WTC11 (cell line): Measurements from ENCODE around the gene MT1M. TPM values are rescaled to one million over a fixed set of nuclear protein-coding genes. Genes with fewer than 3 reads are reported as not detected.

ENCODE experiments used
- ATAC-seq: fragments of 200-7000 bp; cut with Tn5 transposase; 2 replicates; pipeline ENCODE4 v1.10.0; 2021; ENCODE audit warnings: mild to moderate bottlenecking, moderate library complexity
- CTCF ChIA-PET: fragments of 300-600 bp; sonication (Branson Sonifier 250); formaldehyde crosslinking; loops from one replicate; lab custom pipeline; 2021; ENCODE audit warnings: antibody characterized with exemption; lab: Charles Lee
- POLR2A ChIA-PET: fragments of 350-600 bp; sonication (Branson Sonifier 250); formaldehyde crosslinking; loops from one replicate; lab custom pipeline; 2021; ENCODE audit warnings: antibody characterized with exemption; lab: Charles Lee
- DNase-seq: peaks from one replicate; pipeline ENCODE4 v3.0.0; 2021; ENCODE audit warnings: low spot score
- H3K27ac Mint-ChIP-seq: 2 replicates; pipeline ENCODE4 v1.8.0; 2021; ENCODE audit warnings: mixed read lengths
- H3K27me3 Mint-ChIP-seq: 2 replicates; pipeline ENCODE4 v1.8.0; 2021; ENCODE audit warnings: low read depth, mild to moderate bottlenecking, moderate library complexity, mixed read lengths
- H3K36me3 Mint-ChIP-seq: 2 replicates; pipeline ENCODE4 v1.8.0; 2021; ENCODE audit warnings: mixed read lengths
- H3K4me1 Mint-ChIP-seq: 2 replicates; pipeline ENCODE4 v1.8.0; 2022; ENCODE audit warnings: mixed read lengths
- H3K4me3 Mint-ChIP-seq: 2 replicates; pipeline ENCODE4 v1.8.0; 2021; ENCODE audit warnings: mild to moderate bottlenecking, moderate library complexity, mixed read lengths
- H3K9me3 Mint-ChIP-seq: 2 replicates; pipeline ENCODE4 v1.8.0; 2021; ENCODE audit warnings: mixed read lengths
- E2F1 ChIP-seq: sonication (generic); formaldehyde crosslinking; IDR thresholded peaks from 2 replicates; pipeline ENCODE4 v1.8.0; 2022; ENCODE audit warnings: mild to moderate bottlenecking, missing genetic modification reagents
- E2F4 ChIP-seq: sonication (generic); formaldehyde crosslinking; IDR thresholded peaks from 2 replicates; pipeline ENCODE4 v1.8.1; 2022; ENCODE audit warnings: low read depth, mild to moderate bottlenecking, moderate library complexity, missing genetic modification reagents, borderline replicate concordance
- E2F5 ChIP-seq: sonication (generic); formaldehyde crosslinking; IDR thresholded peaks from 2 replicates; pipeline ENCODE4 v1.8.1; 2022; ENCODE audit warnings: mild to moderate bottlenecking, moderate library complexity, missing genetic modification reagents
- ERG ChIP-seq: fragments of 250-450 bp; sonication (Bioruptor Pico); IDR thresholded peaks from 2 replicates; pipeline ENCODE4 v1.8.0; 2021; ENCODE audit warnings: mild to moderate bottlenecking
- FOXJ3 ChIP-seq: sonication (generic); formaldehyde crosslinking; IDR thresholded peaks from 2 replicates; pipeline ENCODE4 v1.9.0; 2021; ENCODE audit warnings: missing genetic modification reagents, mild to moderate bottlenecking, borderline replicate concordance
- FOXP1 ChIP-seq: sonication (generic); formaldehyde crosslinking; IDR thresholded peaks from 2 replicates; pipeline ENCODE4 v1.8.0; 2022; ENCODE audit warnings: missing genetic modification reagents, mild to moderate bottlenecking, moderate library complexity, borderline replicate concordance
- FOXP4 ChIP-seq: sonication (generic); formaldehyde crosslinking; IDR thresholded peaks from 2 replicates; pipeline ENCODE4 v1.8.0; 2022; ENCODE audit warnings: mild to moderate bottlenecking, missing genetic modification reagents
- GABPB1 ChIP-seq: sonication (generic); formaldehyde crosslinking; IDR thresholded peaks from 2 replicates; pipeline ENCODE4 v1.8.1; 2023; ENCODE audit warnings: mild to moderate bottlenecking, missing genetic modification reagents
- GRHL2 ChIP-seq: fragments of 250-450 bp; sonication (Bioruptor Pico); IDR thresholded peaks from 2 replicates; pipeline ENCODE4 v1.8.0; 2022; ENCODE audit warnings: mild to moderate bottlenecking, moderate library complexity; ENCODE audit not compliant: insufficient replicate concordance, severe bottlenecking
- KAT7 ChIP-seq: sonication (generic); formaldehyde crosslinking; IDR thresholded peaks from 2 replicates; pipeline ENCODE4 v1.8.1; 2023; ENCODE audit warnings: missing genetic modification reagents, mild to moderate bottlenecking, borderline replicate concordance
- MAX ChIP-seq: sonication (generic); formaldehyde crosslinking; IDR thresholded peaks from 2 replicates; pipeline ENCODE4 v1.8.0; 2022; ENCODE audit warnings: mild to moderate bottlenecking, missing genetic modification reagents
- NR2C2 ChIP-seq: sonication (generic); formaldehyde crosslinking; IDR thresholded peaks from 2 replicates; pipeline ENCODE4 v1.8.0; 2022; ENCODE audit warnings: mild to moderate bottlenecking, missing genetic modification reagents
- TEAD4 ChIP-seq: sonication (generic); formaldehyde crosslinking; IDR thresholded peaks from 2 replicates; pipeline ENCODE4 v1.8.0; 2022; ENCODE audit warnings: mild to moderate bottlenecking, missing genetic modification reagents
- USF1 ChIP-seq: sonication (generic); formaldehyde crosslinking; IDR thresholded peaks from 2 replicates; pipeline ENCODE4 v1.8.0; 2022; ENCODE audit warnings: mild to moderate bottlenecking, missing genetic modification reagents
- USF2 ChIP-seq: sonication (generic); formaldehyde crosslinking; IDR thresholded peaks from 2 replicates; pipeline ENCODE4 v1.8.1; 2023; ENCODE audit warnings: mild to moderate bottlenecking, missing genetic modification reagents, moderate library complexity
- ZNF219 ChIP-seq: sonication (generic); formaldehyde crosslinking; IDR thresholded peaks from 2 replicates; pipeline ENCODE4 v1.8.0; 2023; ENCODE audit warnings: missing genetic modification reagents, mild to moderate bottlenecking, borderline replicate concordance
- ZNF396 ChIP-seq: fragments of 250-450 bp; sonication (Bioruptor Pico); IDR thresholded peaks from 2 replicates; pipeline ENCODE4 v1.8.0; 2021; ENCODE audit warnings: mild to moderate bottlenecking, moderate library complexity, borderline replicate concordance
- ZNF423 ChIP-seq: fragments of 250-450 bp; sonication (Bioruptor Pico); IDR thresholded peaks from 2 replicates; pipeline ENCODE4 v2.1.2; 2022; ENCODE audit warnings: mild to moderate bottlenecking, moderate library complexity
- ZNF425 ChIP-seq: fragments of 250-450 bp; sonication (Bioruptor Pico); conservative IDR thresholded peaks from 2 replicates; pipeline ENCODE4 v1.9.0; 2021; ENCODE audit warnings: mild to moderate bottlenecking
- total RNA-seq: library from RNA; stranded (reverse); gene quantifications from 3 replicates; pipeline ENCODE4 v1.2.3, GENCODE V29; 2021

The MT1M gene
- total RNA-seq, 1 experiment from 2014 or later: 4.7 TPM

GRCh38 chr16:56645311-56645710 is 12.9 kb downstream of the MT1M start (continued):
- no peak for TF ChIP-seq E2F1 (CRISPR knock-in tag)
- no peak for TF ChIP-seq TEAD4 (CRISPR knock-in tag)
- TF ChIP-seq ZNF396 (CRISPR knock-in tag): no peak
- TF ChIP-seq ERG (CRISPR knock-in tag): no peak
- TF ChIP-seq USF2: no peak
- no peak for TF ChIP-seq E2F4
- no peak for TF ChIP-seq KAT7
- no peak for TF ChIP-seq GABPB1 (CRISPR knock-in tag)

- Mint-ChIP-seq H3K4me3 (no peak overlapping the region), H3K27ac (no peak overlapping the region), H3K27me3 (peaks cover 100% of the 10 kb centered on the region), H3K36me3 (no peaks in the 10 kb centered on the region), H3K4me1 (peaks cover 18% of the 10 kb centered on the region), H3K9me3 (no peaks in the 10 kb centered on the region)
- ChIA-PET CTCF (no interaction called here), POLR2A (interaction anchor here (0.6 to 1.4 kb wide), 2 partner anchors 22 to 54 kb away, joined by 4 to 8 read pairs; partner anchors contain the start of gene MT1G)
- ATAC-seq (no peak), DNase-seq (no peak)
- no peak for TF ChIP-seq GRHL2
- TF ChIP-seq ZNF219 (CRISPR knock-in tag): 0 out of 2 replicates have a peak, but pooled peaks have one; percentile 33
Measured at GRCh38 chr16:56645838-56646237, 13.4 kb downstream of the MT1M start.

- ATAC-seq (peak; percentile 67), DNase-seq (peak; percentile 58)
- CTCF ChIA-PET: interaction anchor here (0.9 to 2.0 kb wide), 5 partner anchors 28 to 283 kb away, joined by 3 to 6 read pairs (median 4); no protein-coding TSS in a partner anchor
- Mint-ChIP-seq H3K27me3 (peaks cover 100% of the 10 kb centered on the region), H3K36me3 (no peaks in the 10 kb centered on the region), H3K4me3 (peak overlapping the region; percentile 33), H3K4me1 (peaks cover 16% of the 10 kb centered on the region), H3K9me3 (no peaks in the 10 kb centered on the region), H3K27ac (no peak overlapping the region)
- POLR2A ChIA-PET: no interaction called here
- TF ChIP-seq ZNF423 (CRISPR knock-in tag): peak; percentile 69
- TF ChIP-seq FOXJ3 (CRISPR knock-in tag): no peak
- TF ChIP-seq NR2C2 (CRISPR knock-in tag): no peak
- peak; percentile 56; the same call in 1 of the 2 replicates for TF ChIP-seq USF1 (CRISPR knock-in tag)
- TF ChIP-seq FOXP4 (CRISPR knock-in tag): peak; percentile 53; the same call in 1 of the 2 replicates
- TF ChIP-seq ZNF425 (CRISPR knock-in tag): no peak
- TF ChIP-seq MAX (CRISPR knock-in tag): peak; percentile 68; the same call in 1 of the 2 replicates
- TF ChIP-seq GABPB1 (CRISPR knock-in tag): no peak
- TF ChIP-seq E2F5 (CRISPR knock-in tag): 0 out of 2 replicates have a peak, but pooled peaks have one; percentile 47
- peak; percentile 53; the same call in 1 of the 2 replicates for TF ChIP-seq FOXP1
Measured at GRCh38 chr16:56647641-56648431, 15.4 kb downstream of the MT1M start.
